ENCODE measurements around the gene FLNA. TPM values are rescaled to one million over a fixed set of nuclear protein-coding genes. Genes with fewer than 3 reads are reported as not detected.

Gene FLNA
- total and polyA plus RNA-seq, 10 of the 15 experiments (the other 5 are each of a cell fraction or from before 2014, with no cell fraction given), result 5.1 to 643 (median 171) TPM

GRCh38 chrX:154334496-154334895 lies 39.9 kb downstream of the FLNA start:
- WGBS (ENCODE audit: insufficient coverage, insufficient replicate concordance, low lambda C conversion rate, missing lambda C conversion rate), result 65% methylated on average over 10 of the region's 10 CpGs
- BruUV-seq (replicated peaks), result no TSS peak
- FAIRE-seq, result no peak
- H2AFZ ChIP-seq (ENCODE audit: control insufficient read depth, low read depth, low read length), result no peak overlapping the region; the same call in 1 of the 2 replicates
- ATAC-seq, result no peak
- POLR2A ChIA-PET, result no interaction called here
- H3K9ac ChIP-seq (ENCODE audit: control insufficient read depth, insufficient read depth, low read length), result no peak overlapping the region
- H3K27me3 ChIP-seq (replicated peaks in 1 of 2; ENCODE audit: control insufficient read depth in 2 of 2, insufficient read depth in 2 of 2, low read length in 1 of 2), result no peaks in the 10 kb centered on the region
- intact Hi-C loops (cut with micrococcal nuclease; ENCODE audit: unreplicated experiment) (no loop called here), in situ Hi-C loops (cut with MboI) (no loop called here)
- H4K20me1 ChIP-seq (ENCODE audit: control insufficient read depth, insufficient read depth), result no peaks in the 10 kb centered on the region
- peak overlapping the region; percentile 73 for H3K27ac ChIP-seq (ENCODE audit: control insufficient read depth, insufficient read depth)
- no peaks in the 10 kb centered on the region for H3K36me3 ChIP-seq (ENCODE audit: control insufficient read depth in 2 of 2, insufficient read depth in 2 of 2, low read length in 1 of 2)
- no peaks in the 10 kb centered on the region for H3K79me2 ChIP-seq (ENCODE audit: control insufficient read depth, insufficient read depth, low read length)
- TF ChIP-seq SMAD1 (IDR thresholded peaks at IDR 0.05; ENCODE audit: low read depth, partially characterized antibody), result no peak
- TF ChIP-seq RAD51 (IDR thresholded peaks at IDR 0.05), result no peak
- no peak for TF ChIP-seq KLF5 (IDR thresholded peaks at IDR 0.05; ENCODE audit: partially characterized antibody)
- no peak for TF ChIP-seq IKZF2 (IDR thresholded peaks at IDR 0.05)
- no peak for TF ChIP-seq MTA2 (IDR thresholded peaks at IDR 0.05; ENCODE audit: low read depth)
- no peak for TF ChIP-seq BHLHE40 (IDR thresholded peaks at IDR 0.05; ENCODE audit: borderline replicate concordance in 1 of 2, low read depth in 2 of 2, low read length in 1 of 2)
- TF ChIP-seq MXI1 (IDR thresholded peaks at IDR 0.05; ENCODE audit: low read depth, low read length), result no peak
- no peak for TF ChIP-seq SUPT20H (IDR thresholded peaks at IDR 0.05; ENCODE audit: borderline replicate concordance, control insufficient read depth, low read depth, low read length)
- TF ChIP-seq ATF7 (IDR thresholded peaks at IDR 0.05; ENCODE audit: low read depth), result no peak
- no peak for TF ChIP-seq RCOR1 (conservative IDR thresholded peaks at IDR 0.05; ENCODE audit: low read depth, low read length)
- TF ChIP-seq ZNF207 (IDR thresholded peaks at IDR 0.05; ENCODE audit: borderline replicate concordance), result no peak
- no peaks in the 10 kb centered on the region for H3K9me3 ChIP-seq (replicated peaks; ENCODE audit: control insufficient read depth, insufficient read depth, low read length)
- H3K4me1 ChIP-seq (ENCODE audit: control insufficient read depth, insufficient read depth, low read length), result peaks cover 21% of the 10 kb centered on the region
- CTCF ChIA-PET, result interaction anchor here (0.6 to 1.4 kb wide), 4 partner anchors 17 to 39 kb away, joined by 3 to 4 read pairs (median 3); no protein-coding TSS in a partner anchor
- SMC1A ChIA-PET (ENCODE audit: uncharacterized antibody, unreplicated experiment), result interaction anchor here (1.0 to 1.8 kb wide), 2 partner anchors 12 to 209 kb away, joined by 5 read pairs; no protein-coding TSS in a partner anchor
- RAD21 ChIA-PET (ENCODE audit: unreplicated experiment), result no interaction called here
- no peak for DNase-seq (ENCODE audit: low read depth, low spot score)
- no peak overlapping the region for H3K4me3 ChIP-seq
- peak overlapping the region; percentile 78; the same call in 1 of the 2 replicates for H3K4me2 ChIP-seq (ENCODE audit: control insufficient read depth, insufficient read depth)

All from GM12878 (cell line).